ENCODE results near the gene ELMO3.

ELMO3 gene

DNA sequence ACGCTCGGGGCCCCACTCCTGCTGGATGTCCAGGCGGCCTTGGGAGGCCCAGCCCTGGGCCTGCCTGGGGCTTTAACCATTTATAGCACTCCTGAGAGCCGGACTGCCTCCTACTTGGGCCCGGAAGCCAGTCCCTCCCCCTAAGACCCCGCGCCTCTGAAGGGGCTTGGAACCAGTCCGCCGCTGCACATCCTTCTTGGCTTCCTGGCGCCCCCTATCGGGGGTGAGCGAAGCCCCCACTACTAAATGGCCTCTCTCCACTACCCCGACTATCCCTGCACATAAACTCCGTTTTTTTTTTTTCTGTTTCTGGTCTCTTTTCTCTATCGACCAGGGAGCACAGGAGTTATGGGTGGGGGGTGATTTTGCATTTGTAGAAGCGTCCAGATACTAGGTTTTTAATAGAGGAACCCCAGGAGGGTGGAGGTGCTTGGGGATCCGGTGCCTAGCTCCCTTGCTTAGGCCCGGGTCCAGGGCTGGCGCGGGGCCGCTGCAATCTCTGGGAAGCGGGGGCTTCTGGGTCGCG lies 29.2 kb upstream of the ELMO3 start:
- POLR2A ChIA-PET = interaction anchor here (1.7 kb wide), 1 partner anchor 14 kb away, joined by 5 read pairs; no protein-coding TSS in a partner anchor
- Histone ChIP-seq H3K4me3 (ENCODE audit: low read depth, low read length) (peak overlapping the region; percentile 34), H3K36me3 (ENCODE audit: control insufficient read depth in 2 of 2, insufficient read depth in 1 of 2, low read length in 2 of 2) (no peaks in the 10 kb centered on the region), H3K9me3 (ENCODE audit: control insufficient read depth, insufficient read depth, low read depth, low read length) (no peaks in the 10 kb centered on the region), H3K27ac (ENCODE audit: extremely low read depth, low read depth, low read length) (peak overlapping the region; percentile 59; the same call in 1 of the 2 replicates), H3K4me1 (ENCODE audit: control insufficient read depth, insufficient read depth, low read length) (peaks cover 9% of the 10 kb centered on the region)
- CTCF ChIA-PET = interaction anchor here (0.9 to 2.3 kb wide), 12 partner anchors 9 to 299 kb away, joined by 3 to 11 read pairs (median 4); partner anchors contain the start of genes CES3, FBXL8, MATCAP1 and TRADD
- no peak for TF ChIP-seq PRDM10 (tag by site-specific recombination; IDR thresholded peaks at IDR 0.05)
- no peak for TF ChIP-seq KLF10 (tag by site-specific recombination; IDR thresholded peaks at IDR 0.05)
- no peak for TF ChIP-seq ZNF423 (tag by site-specific recombination; IDR thresholded peaks at IDR 0.05)
- peak; percentile 44; the same call in 1 of the 2 replicates for TF ChIP-seq ZBTB48 (tag by site-specific recombination; IDR thresholded peaks at IDR 0.05)

GRCh38 chr16:67170168-67170948 lies 28.6 kb upstream of the ELMO3 start, which contains the start of gene NOL3:
NOL3 (plus strand) TSS chr16:67170538.
- Histone ChIP-seq H3K27ac (ENCODE audit: extremely low read depth, low read depth, low read length) (peak within 1 kb of the TSS; percentile 59; the same call in 1 of the 2 replicates), H3K9me3 (ENCODE audit: control insufficient read depth, insufficient read depth, low read depth, low read length) (no peaks in the 10 kb centered on the region), H3K4me1 (ENCODE audit: control insufficient read depth, insufficient read depth, low read length) (peaks cover 9% of the 10 kb centered on the region), H3K36me3 (ENCODE audit: control insufficient read depth in 2 of 2, insufficient read depth in 1 of 2, low read length in 2 of 2) (peaks cover 0 to 5% of the 10 kb centered on the region in 2 experiments; a peak in 1 of 3 replicates), H3K4me3 (ENCODE audit: low read depth, low read length) (peak within 1 kb of the TSS; percentile 36)
- POLR2A ChIA-PET = interaction anchor here (1.7 kb wide), 1 partner anchor 15 kb away, joined by 5 read pairs; no protein-coding TSS in a partner anchor
- CTCF ChIA-PET = interaction anchor here (0.6 to 1.6 kb wide), 12 partner anchors 10 to 300 kb away, joined by 3 to 11 read pairs (median 4); partner anchors contain the start of genes FBXL8 and TRADD
- TF ChIP-seq WT1 (tag by site-specific recombination; IDR thresholded peaks at IDR 0.05) (no peak), ZFHX2 (tag by site-specific recombination; conservative IDR thresholded peaks at IDR 0.05) (peak; percentile 40), ZNF704 (tag by site-specific recombination; IDR thresholded peaks at IDR 0.05) (no peak), ZSCAN30 (tag by site-specific recombination; IDR thresholded peaks at IDR 0.05) (no peak), ZBTB20 (tag by site-specific recombination; IDR thresholded peaks at IDR 0.05) (peak; percentile 72; the same call in 1 of the 2 replicates), PRDM10 (tag by site-specific recombination; IDR thresholded peaks at IDR 0.05) (peak; percentile 98), ZNF747 (tag by site-specific recombination; IDR thresholded peaks at IDR 0.05) (no peak), ZNF416 (tag by site-specific recombination; IDR thresholded peaks at IDR 0.05) (no peak), GLIS1 (tag by site-specific recombination; IDR thresholded peaks at IDR 0.05) (peak; percentile 60), KLF9 (tag by site-specific recombination; IDR thresholded peaks at IDR 0.05; ENCODE audit: low read depth) (peak; percentile 48; the same call in 1 of the 2 replicates), SP3 (tag by site-specific recombination; IDR thresholded peaks at IDR 0.05) (peak; percentile 46), GLIS2 (tag by site-specific recombination; IDR thresholded peaks at IDR 0.05) (peak; percentile 66), ZNF155 (tag by site-specific recombination; IDR thresholded peaks at IDR 0.05) (no peak), ZBTB8A (tag by site-specific recombination; IDR thresholded peaks at IDR 0.05) (peak; percentile 62), ZNF37A (tag by site-specific recombination; IDR thresholded peaks at IDR 0.05) (no peak), ZBTB26 (tag by site-specific recombination; optimal IDR thresholded peaks at IDR 0.05) (peak; percentile 53), KLF1 (tag by site-specific recombination; IDR thresholded peaks at IDR 0.05) (peak; percentile 80), ZFP69B (tag by site-specific recombination; IDR thresholded peaks at IDR 0.05) (peak; percentile 36; the same call in 1 of the 2 replicates)
- TF ChIP-seq, protein P1, sequence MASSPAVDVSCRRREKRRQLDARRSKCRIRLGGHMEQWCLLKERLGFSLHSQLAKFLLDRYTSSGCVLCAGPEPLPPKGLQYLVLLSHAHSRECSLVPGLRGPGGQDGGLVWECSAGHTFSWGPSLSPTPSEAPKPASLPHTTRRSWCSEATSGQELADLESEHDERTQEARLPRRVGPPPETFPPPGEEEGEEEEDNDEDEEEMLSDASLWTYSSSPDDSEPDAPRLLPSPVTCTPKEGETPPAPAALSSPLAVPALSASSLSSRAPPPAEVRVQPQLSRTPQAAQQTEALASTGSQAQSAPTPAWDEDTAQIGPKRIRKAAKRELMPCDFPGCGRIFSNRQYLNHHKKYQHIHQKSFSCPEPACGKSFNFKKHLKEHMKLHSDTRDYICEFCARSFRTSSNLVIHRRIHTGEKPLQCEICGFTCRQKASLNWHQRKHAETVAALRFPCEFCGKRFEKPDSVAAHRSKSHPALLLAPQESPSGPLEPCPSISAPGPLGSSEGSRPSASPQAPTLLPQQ (tag by site-specific recombination; IDR thresholded peaks at IDR 0.05) = peak; percentile 64
